Breast epithelium (tissue), 3 donors: ENCODE results near the gene LIPA.

Experiments used
- CTCF ChIP-seq, 3 donors: fragments of 450-650 bp; IDR thresholded peaks; one replicate each; pipeline ENCODE4 v1.5.1; 2016 to 2017; ENCODE audit warnings: antibody characterized with exemption in 3 of 3, mild to moderate bottlenecking in 3 of 3, moderate library complexity in 3 of 3
- POLR2A ChIP-seq: fragments of 450-650 bp; IDR thresholded peaks from one replicate; pipeline ENCODE4 v1.6.1; 2016; ENCODE audit warnings: antibody characterized with exemption, mild to moderate bottlenecking, moderate library complexity
- POLR2AphosphoS5 ChIP-seq, 3 donors: sonication (generic); formaldehyde crosslinking; IDR thresholded peaks; one replicate each; pipeline ENCODE4 v1.6.1; 2017; ENCODE audit warnings: antibody characterized with exemption in 3 of 3

GRCh38 chr10:89201345-89202032, 50.1 kb downstream of the LIPA start:
- no peak for TF ChIP-seq POLR2A
- no peak for TF ChIP-seq CTCF (IDR thresholded peaks at IDR 0.05)
- no peak for TF ChIP-seq POLR2AphosphoS5 (IDR thresholded peaks at IDR 0.05)
